CD4-positive, alpha-beta T cell treated with Interleukin-4 for 1 hour (primary cell): Measurements from ENCODE around the gene CDAN1.

Source experiments
- DNase-seq, 2 donors: peaks; one replicate each; pipeline ENCODE4 v3.0.0-alpha.2; 2020 to 2022

Gene CDAN1

GRCh38 chr15:42734076-42734672 is 2.8 kb downstream of the CDAN1 start:
- no peak for DNase-seq

- DNase-seq = no peak
These were observed 3.9 kb downstream of the CDAN1 start for GRCh38 chr15:42733027-42733426.

GRCh38 chr15:42732095-42732827 is 4.7 kb downstream of the CDAN1 start:
- no peak for DNase-seq

- DNase-seq = no peak
These were observed 5.5 kb downstream of the CDAN1 start for GRCh38 chr15:42731461-42731860.

GRCh38 chr15:42730536-42730935 is 6.4 kb downstream of the CDAN1 start:
- no peak for DNase-seq

- no peak for DNase-seq
These were observed 6.8 kb downstream of the CDAN1 start for GRCh38 chr15:42730135-42730534.

GRCh38 chr15:42729409-42729808 is 7.5 kb downstream of the CDAN1 start:
- no peak for DNase-seq

- no peak for DNase-seq
These were observed 8.0 kb downstream of the CDAN1 start for GRCh38 chr15:42728972-42729371.

GRCh38 chr15:42728560-42728959 is 8.4 kb downstream of the CDAN1 start:
- no peak for DNase-seq

GRCh38 chr15:42727750-42728381 is 9.1 kb downstream of the CDAN1 start:
- no peak for DNase-seq

- no peak for DNase-seq
These were observed 10.8 kb downstream of the CDAN1 start for GRCh38 chr15:42726114-42726513.

GRCh38 chr15:42725331-42725903 is 11.5 kb downstream of the CDAN1 start:
- no peak for DNase-seq

- no peak for DNase-seq
These were observed 12.7 kb downstream of the CDAN1 start for GRCh38 chr15:42724276-42724675.

- no peak for DNase-seq
These were observed 13.9 kb downstream of the CDAN1 start for GRCh38 chr15:42723068-42723467.

GRCh38 chr15:42721916-42722315 is 15.0 kb downstream of the CDAN1 start:
- DNase-seq = no peak

GRCh38 chr15:42721016-42721415 is 15.9 kb downstream of the CDAN1 start:
- DNase-seq = no peak

- DNase-seq = no peak
These were observed 16.9 kb downstream of the CDAN1 start for GRCh38 chr15:42720071-42720470.

GRCh38 chr15:42719043-42719442 is 17.9 kb downstream of the CDAN1 start:
- DNase-seq = no peak

GRCh38 chr15:42716626-42717025 is 20.3 kb downstream of the CDAN1 start:
- no peak for DNase-seq

GRCh38 chr15:42716125-42716524 is 20.8 kb downstream of the CDAN1 start:
- DNase-seq = no peak

GRCh38 chr15:42712584-42712983 is 24.3 kb downstream of the CDAN1 start:
- DNase-seq = no peak

- DNase-seq = no peak
These were observed 25.2 kb downstream of the CDAN1 start for GRCh38 chr15:42711746-42712145.

- no peak for DNase-seq
These were observed 26.3 kb downstream of the CDAN1 start for GRCh38 chr15:42710662-42711061.
